HEK293T (cell line): ENCODE data around the gene DAD1.

Experiments
- CTCF ChIA-PET: fragments of 350-600 bp; formaldehyde crosslinking; extraction: SDS; loops from one replicate; lab custom pipeline; 2021; ENCODE audit warnings: antibody characterized with exemption, inconsistent platforms; lab: Yijun Ruan, JAX
- POLR2A ChIA-PET: fragments of 350-600 bp; formaldehyde crosslinking; extraction: SDS; loops from one replicate; lab custom pipeline; 2020; ENCODE audit warnings: antibody characterized with exemption, inconsistent platforms; lab: Yijun Ruan, JAX
- DNase-seq: peaks from one replicate; pipeline ENCODE4 v3.0.0; 2012; ENCODE audit warnings: mixed read lengths; ENCODE audit errors: extremely low spot score
- ARNT ChIP-seq: fragments of 450-650 bp; IDR thresholded peaks from 2 replicates; pipeline ENCODE4 v1.6.1; 2017; ENCODE audit warnings: mild to moderate bottlenecking
- BHLHE40 ChIP-seq: fragments of 450-650 bp; IDR thresholded peaks from 2 replicates; pipeline ENCODE4 v1.6.1; 2016; ENCODE audit warnings: mild to moderate bottlenecking, moderate library complexity, borderline replicate concordance
- CTBP1 ChIP-seq: fragments of 450-650 bp; IDR thresholded peaks from 2 replicates; pipeline ENCODE4 v1.6.1; 2016; ENCODE audit warnings: borderline replicate concordance
- ELF4 ChIP-seq: fragments of 450-650 bp; IDR thresholded peaks from 2 replicates; pipeline ENCODE4 v1.6.1; 2017; ENCODE audit warnings: antibody characterized with exemption
- FOXA1 ChIP-seq: fragments of 450-650 bp; IDR thresholded peaks from 2 replicates; pipeline ENCODE4 v1.6.1; 2016; ENCODE audit warnings: mild to moderate bottlenecking
- FOXK2 ChIP-seq: fragments of 450-650 bp; IDR thresholded peaks from 2 replicates; pipeline ENCODE4 v1.6.1; 2016; ENCODE audit warnings: mild to moderate bottlenecking
- FOXM1 ChIP-seq: fragments of 450-650 bp; IDR thresholded peaks from 2 replicates; pipeline ENCODE4 v1.6.1; 2017; ENCODE audit warnings: mild to moderate bottlenecking, borderline replicate concordance
- HDGF ChIP-seq: fragments of 450-650 bp; IDR thresholded peaks from 2 replicates; pipeline ENCODE4 v1.6.1; 2017; ENCODE audit warnings: antibody characterized with exemption, borderline replicate concordance
- L3MBTL2 ChIP-seq: fragments of 450-650 bp; conservative IDR thresholded peaks from 2 replicates; pipeline ENCODE4 v1.6.1; 2016; ENCODE audit warnings: mild to moderate bottlenecking
- LEF1 ChIP-seq: fragments of 450-650 bp; IDR thresholded peaks from 2 replicates; pipeline ENCODE4 v1.6.1; 2017; ENCODE audit warnings: mild to moderate bottlenecking, borderline replicate concordance
- NFRKB ChIP-seq: fragments of 450-650 bp; IDR thresholded peaks from 2 replicates; pipeline ENCODE4 v1.6.1; 2016; ENCODE audit warnings: mild to moderate bottlenecking, moderate library complexity
- SP1 ChIP-seq: fragments of 450-650 bp; IDR thresholded peaks from 2 replicates; pipeline ENCODE4 v1.6.1; 2017
- SUZ12 ChIP-seq: fragments of 450-650 bp; IDR thresholded peaks from 2 replicates; pipeline ENCODE4 v1.6.1; 2016; ENCODE audit warnings: mild to moderate bottlenecking
- TARDBP ChIP-seq: fragments of 450-650 bp; IDR thresholded peaks from 2 replicates; pipeline ENCODE4 v1.6.1; 2016
- ZNF384 ChIP-seq: fragments of 450-650 bp; IDR thresholded peaks from 2 replicates; pipeline ENCODE4 v1.6.1; 2016
- TF ChIP-seq, protein P1 (sequence below): fragments of 450-650 bp; IDR thresholded peaks from 2 replicates; pipeline ENCODE4 v1.6.1; 2016

DAD1 gene

GRCh38 chr14:22533739-22534359, 55.2 kb downstream of the DAD1 start:
- DNase-seq = no peak
- POLR2A ChIA-PET = interaction anchor here (1.4 kb wide), 1 partner anchor 233 kb away, joined by 3 read pairs; the partner anchor contains the start of gene OXA1L
- TF ChIP-seq ARNT = no peak
- no peak for TF ChIP-seq BHLHE40
- no peak for TF ChIP-seq L3MBTL2
- CTCF ChIA-PET = no interaction called here

DNA sequence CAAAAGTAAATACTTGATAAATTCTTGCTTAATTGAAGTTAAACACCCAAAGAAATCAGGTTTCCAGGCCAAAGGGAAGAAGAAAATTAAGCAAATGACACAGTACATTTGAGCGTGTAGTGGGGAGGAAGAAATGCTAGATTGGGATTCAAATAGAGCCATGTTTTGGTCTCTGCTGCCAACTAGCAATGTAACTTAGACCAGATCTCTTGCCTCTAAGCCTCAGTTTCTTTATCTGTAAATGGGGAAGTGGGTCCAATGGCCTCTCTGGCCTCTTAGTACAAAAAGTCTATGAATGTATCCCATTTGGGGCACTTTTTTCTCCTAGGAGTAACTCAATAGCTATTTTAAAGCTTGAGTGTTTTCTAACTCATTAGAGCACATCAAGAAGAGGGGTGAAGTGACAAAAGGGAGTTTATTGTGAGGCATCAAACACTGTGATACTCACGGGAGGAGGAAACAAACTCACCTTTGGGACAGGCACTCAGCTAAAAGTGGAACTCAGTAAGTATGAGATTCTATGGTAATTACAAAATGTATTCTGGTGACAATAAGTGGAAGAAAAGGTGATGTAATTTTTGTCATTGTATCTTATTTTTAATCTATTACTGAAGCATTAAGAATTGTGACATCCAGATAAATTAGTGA, 55.8 kb downstream of the DAD1 start:
- no peak for DNase-seq
- ChIA-PET CTCF (no interaction called here), POLR2A (interaction anchor here (1.4 kb wide), 1 partner anchor 233 kb away, joined by 3 read pairs; the partner anchor contains the start of gene OXA1L)
- TF ChIP-seq, protein P1, sequence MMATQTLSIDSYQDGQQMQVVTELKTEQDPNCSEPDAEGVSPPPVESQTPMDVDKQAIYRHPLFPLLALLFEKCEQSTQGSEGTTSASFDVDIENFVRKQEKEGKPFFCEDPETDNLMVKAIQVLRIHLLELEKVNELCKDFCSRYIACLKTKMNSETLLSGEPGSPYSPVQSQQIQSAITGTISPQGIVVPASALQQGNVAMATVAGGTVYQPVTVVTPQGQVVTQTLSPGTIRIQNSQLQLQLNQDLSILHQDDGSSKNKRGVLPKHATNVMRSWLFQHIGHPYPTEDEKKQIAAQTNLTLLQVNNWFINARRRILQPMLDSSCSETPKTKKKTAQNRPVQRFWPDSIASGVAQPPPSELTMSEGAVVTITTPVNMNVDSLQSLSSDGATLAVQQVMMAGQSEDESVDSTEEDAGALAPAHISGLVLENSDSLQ = no peak
- no peak for TF ChIP-seq HDGF
- no peak for TF ChIP-seq SUZ12
- TF ChIP-seq ARNT = no peak
- TF ChIP-seq L3MBTL2 = no peak
- no peak for TF ChIP-seq ZNF384
- TF ChIP-seq TARDBP = no peak
- no peak for TF ChIP-seq FOXK2
- TF ChIP-seq FOXM1 = no peak
- TF ChIP-seq FOXA1 = no peak
- no peak for TF ChIP-seq CTBP1
- TF ChIP-seq NFRKB = no peak
- no peak for TF ChIP-seq LEF1
- TF ChIP-seq BHLHE40 = no peak
- TF ChIP-seq SP1 = no peak

DNA sequence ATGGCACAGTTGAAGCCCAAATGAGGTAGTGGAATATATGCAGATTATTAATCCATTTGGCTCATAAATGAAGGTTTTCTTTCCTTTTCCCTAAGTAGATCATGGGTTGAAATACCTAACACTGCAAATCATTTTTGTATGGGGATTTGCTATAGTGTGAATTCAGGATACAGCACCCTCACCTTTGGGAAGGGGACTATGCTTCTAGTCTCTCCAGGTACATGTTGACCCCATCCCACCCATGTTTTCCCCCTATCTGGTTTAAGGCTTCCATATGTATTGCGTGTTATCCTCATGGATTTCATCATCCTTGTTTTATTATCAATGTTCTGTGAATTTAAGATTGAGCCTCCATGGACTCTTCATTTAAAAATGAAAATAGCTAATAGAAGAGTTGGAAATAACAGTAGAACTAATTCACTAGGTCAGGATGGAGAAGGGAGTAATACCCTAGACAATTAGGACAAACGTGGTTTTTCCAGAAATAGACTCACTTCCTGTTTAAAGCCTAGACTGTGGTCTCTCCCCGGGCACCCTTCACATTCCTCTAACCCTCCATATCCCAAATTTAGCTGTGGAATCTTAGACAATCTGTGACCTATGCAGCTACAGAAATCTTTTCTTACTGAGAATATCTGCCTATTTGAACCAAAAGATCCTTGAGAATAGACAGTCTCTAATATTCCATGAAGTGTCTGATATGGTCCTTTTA, 56.5 kb downstream of the DAD1 start:
- POLR2A ChIA-PET = interaction anchor here (1.4 kb wide), 1 partner anchor 234 kb away, joined by 3 read pairs; the partner anchor contains the start of gene OXA1L
- TF ChIP-seq LEF1 = no peak
- TF ChIP-seq, protein P1 = no peak
- TF ChIP-seq ELF4 = no peak
- TF ChIP-seq FOXM1 = no peak
- TF ChIP-seq SP1 = no peak
- no peak for TF ChIP-seq L3MBTL2
- TF ChIP-seq ZNF384 = no peak
- no peak for TF ChIP-seq NFRKB
- no peak for TF ChIP-seq BHLHE40
- TF ChIP-seq HDGF = no peak
- TF ChIP-seq FOXA1 = no peak
- no peak for TF ChIP-seq CTBP1
- no peak for TF ChIP-seq TARDBP
- no peak for TF ChIP-seq ARNT
- no peak for TF ChIP-seq SUZ12
- no peak for TF ChIP-seq FOXK2
- CTCF ChIA-PET = interaction anchor here (1.0 to 2.5 kb wide), 2 partner anchors 24 to 157 kb away, joined by 3 to 9 read pairs; no protein-coding TSS in a partner anchor
- DNase-seq = no peak

DNA sequence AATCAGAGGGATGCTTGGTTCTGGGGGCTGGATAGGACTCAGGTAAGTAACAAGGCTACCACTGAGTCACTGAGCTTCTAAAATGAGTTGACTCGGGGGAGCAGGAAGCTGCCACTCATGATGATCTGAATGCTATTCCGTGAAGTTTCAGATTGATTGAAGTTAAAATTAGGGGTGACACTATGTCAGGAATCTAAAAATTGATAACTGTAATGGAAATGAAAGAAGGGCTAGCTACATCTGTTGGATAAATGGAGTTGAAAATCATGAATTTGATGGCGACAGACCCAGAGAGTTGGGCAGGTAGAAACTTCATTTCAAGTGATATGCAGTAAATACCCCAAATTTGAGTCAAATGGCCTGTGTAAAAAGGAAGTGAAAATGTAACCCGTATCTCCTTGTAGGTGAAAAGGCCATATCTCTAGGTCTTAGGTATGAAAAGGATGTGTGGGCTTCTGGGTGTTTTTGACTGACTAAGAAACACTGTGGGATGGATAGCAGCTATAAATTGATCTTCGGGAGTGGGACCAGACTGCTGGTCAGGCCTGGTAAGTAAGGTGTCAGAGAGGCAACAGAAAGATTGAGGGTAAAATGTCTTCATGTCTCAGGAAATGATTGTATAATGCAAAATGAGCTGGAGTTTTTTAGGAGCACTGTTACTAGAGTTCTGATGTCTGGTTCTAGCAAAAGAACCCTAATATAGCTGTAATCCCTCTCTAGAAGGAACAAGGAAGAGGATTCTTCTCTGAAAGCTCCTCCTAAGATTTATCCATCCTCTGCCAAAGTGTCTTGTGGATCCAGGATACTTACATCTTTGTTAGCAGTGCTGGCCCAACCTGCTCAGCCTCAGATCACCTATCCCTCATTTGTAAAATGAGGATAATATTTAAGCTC, 57.3 kb downstream of the DAD1 start:
- TF ChIP-seq FOXK2 (no peak), NFRKB (no peak)
- TF ChIP-seq, protein P1 = no peak
- ChIA-PET POLR2A (no interaction called here), CTCF (interaction anchor here (1.0 to 2.5 kb wide), 2 partner anchors 25 to 156 kb away, joined by 3 to 9 read pairs; no protein-coding TSS in a partner anchor)
- DNase-seq = no peak

GRCh38 chr14:22530127-22530526, 58.9 kb downstream of the DAD1 start:
- ChIA-PET POLR2A (no interaction called here), CTCF (interaction anchor here (2.5 kb wide), 1 partner anchor 26 kb away, joined by 9 read pairs; no protein-coding TSS in a partner anchor)
- no peak for DNase-seq
- TF ChIP-seq LEF1 (no peak), FOXA1 (no peak), FOXK2 (no peak), SP1 (no peak), NFRKB (no peak), ARNT (no peak), CTBP1 (no peak), BHLHE40 (no peak), SUZ12 (no peak), L3MBTL2 (no peak), HDGF (no peak), ELF4 (no peak), ZNF384 (no peak), TARDBP (no peak), FOXM1 (no peak)
- TF ChIP-seq, protein P1 = no peak
